GM12875 (cell line): ENCODE measurements around the gene IQSEC3.

Experiments used
- H3K4me3 ChIP-seq: one replicate; pipeline ENCODE4 v1.5.1; 2011; ENCODE audit warnings: low read depth, low read length, control low read depth
- CTCF ChIP-seq: IDR thresholded peaks from 2 replicates; pipeline ENCODE4 v1.5.1; 2011; ENCODE audit warnings: low read depth, mild to moderate bottlenecking, control low read depth, inconsistent platforms, low read length, moderate library complexity, borderline replicate concordance; ENCODE audit not compliant: insufficient read depth

The IQSEC3 gene

DNA sequence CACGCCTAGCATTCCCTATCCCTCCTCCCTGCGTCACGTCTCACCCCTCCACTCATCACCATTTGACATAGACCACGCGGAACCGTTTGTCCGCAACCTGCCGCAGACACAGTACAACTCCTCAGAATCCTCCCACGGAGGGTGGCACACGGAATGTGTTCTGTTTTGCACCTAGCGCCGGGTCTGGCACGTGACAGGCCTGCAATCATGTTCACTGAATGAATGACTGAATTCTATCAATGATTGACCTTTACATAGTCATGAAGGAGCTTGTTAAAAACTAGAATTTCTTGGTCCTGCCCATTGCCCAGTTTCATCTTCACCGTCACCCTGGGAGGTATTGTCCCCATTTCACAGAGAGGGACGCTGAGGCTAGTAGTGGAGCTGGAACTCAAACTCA lies 142.7 kb downstream of the IQSEC3 start:
- no peak for TF ChIP-seq CTCF
- H3K4me3 ChIP-seq: no peak overlapping the region

- H3K4me3 ChIP-seq: no peak overlapping the region
- no peak for TF ChIP-seq CTCF
Measured at GRCh38 chr12:209851-210250, 143.3 kb downstream of the IQSEC3 start.

DNA sequence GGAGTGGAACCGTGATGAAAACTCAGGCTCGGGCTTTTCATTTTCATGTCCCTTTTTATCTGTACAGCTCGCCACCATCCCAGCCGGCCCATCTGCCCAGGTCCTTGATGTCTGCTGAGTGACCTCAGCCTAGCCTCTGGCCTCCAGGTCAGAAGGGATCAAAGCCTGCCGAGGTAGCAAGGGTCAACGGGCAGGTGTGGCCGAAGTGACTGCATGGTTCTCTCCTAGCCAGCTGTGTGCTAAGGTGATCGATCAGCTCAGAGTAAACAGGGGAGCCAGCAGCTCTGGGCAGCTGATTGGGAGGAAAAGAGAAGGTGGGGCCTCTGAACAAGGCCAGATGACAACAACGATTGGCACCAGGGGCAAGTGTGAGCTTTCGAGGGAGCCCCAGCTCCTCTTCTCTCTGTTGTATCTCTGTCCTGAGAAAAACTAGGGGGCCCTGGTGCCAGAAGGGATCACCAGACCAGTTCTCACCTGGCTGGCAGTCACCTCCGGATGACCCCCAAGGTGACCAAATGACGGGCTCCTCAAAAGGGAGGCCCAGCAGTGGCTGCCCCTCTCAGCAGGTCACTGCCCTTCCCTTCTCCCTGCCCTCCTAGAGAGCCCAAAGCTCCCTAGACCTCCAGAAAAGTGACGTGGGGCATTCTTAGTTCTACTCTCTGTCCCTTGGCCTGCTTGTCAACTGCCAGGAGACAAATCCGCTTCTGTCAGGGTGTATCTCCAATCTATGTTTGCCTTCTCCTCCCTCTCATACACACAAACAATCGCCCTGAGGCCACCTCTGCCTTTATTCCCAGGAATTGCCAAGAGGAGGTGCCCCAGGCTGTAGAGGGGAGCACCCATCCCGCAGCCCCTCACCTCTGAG lies 143.9 kb downstream of the IQSEC3 start:
- TF ChIP-seq CTCF: no peak
- H3K4me3 ChIP-seq: no peak overlapping the region

DNA sequence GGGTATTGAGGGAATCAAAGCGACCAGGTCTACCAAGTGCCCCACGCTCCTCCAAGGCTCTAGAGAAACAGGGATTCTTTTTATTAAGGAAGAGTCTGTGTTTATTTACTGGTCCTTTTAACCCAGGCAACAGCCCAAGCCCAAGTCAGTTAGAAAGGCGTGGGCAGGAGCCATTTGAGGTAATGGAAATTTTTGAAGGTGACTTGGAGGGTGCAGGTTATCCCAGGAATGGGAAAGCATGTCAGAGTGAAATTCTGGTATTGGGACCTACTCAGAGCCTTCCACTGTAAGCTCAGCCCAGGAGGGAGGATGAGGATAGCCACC lies 144.5 kb downstream of the IQSEC3 start:
- no peak for TF ChIP-seq CTCF
- H3K4me3 ChIP-seq: no peak overlapping the region

GRCh38 chr12:211639-212414 lies 145.3 kb downstream of the IQSEC3 start:
- TF ChIP-seq CTCF: no peak
- no peak overlapping the region for H3K4me3 ChIP-seq

GRCh38 chr12:212415-212714 lies 145.8 kb downstream of the IQSEC3 start:
- TF ChIP-seq CTCF: no peak
- no peak overlapping the region for H3K4me3 ChIP-seq

DNA sequence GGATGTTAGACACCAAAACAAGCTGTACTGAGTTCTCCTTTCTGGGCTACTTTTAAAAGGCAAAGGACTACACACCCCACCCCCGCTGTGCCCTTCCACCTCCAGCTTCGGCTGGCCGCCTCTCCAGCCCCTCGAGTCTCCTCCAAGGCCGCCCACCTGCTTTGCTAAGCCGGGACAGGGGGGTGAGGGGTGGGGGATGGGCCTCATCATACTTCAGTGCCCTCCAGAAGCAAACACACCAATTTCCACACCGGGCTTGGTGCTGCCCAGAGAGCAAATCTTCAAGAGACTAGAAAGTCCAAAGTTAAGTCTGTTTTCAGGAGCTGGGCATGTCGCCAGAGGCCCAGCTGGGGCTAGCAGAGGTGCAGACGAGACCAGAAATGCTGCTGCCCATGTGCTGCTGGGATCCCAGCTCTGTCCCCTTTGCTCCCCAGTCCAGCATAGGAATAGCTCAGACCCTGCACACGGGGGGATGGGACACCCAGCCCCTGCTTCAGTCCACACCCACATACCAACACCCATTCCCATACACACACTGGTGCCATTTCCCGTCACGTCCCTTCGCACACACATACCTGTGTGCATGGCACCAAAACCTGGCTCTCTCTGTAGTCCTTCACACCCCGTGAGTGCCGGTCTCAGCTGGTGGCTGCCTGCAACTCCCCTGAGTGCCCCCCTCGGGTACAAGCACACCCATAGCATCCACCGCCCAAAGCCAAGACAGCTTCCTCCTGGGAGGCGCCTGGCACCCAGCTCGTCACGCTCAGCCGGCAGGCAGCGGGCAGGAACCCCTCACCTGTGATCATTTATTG lies 146.4 kb downstream of the IQSEC3 start:
- no peak for TF ChIP-seq CTCF
- H3K4me3 ChIP-seq: no peak overlapping the region
